Activated naive CD4-positive, alpha-beta T cell treated with anti-CD3 and anti-CD28 coated beads for 36 hours (primary cell): ENCODE results near the gene BORCS5. TPM values are rescaled to one million over a fixed set of nuclear protein-coding genes. Genes with fewer than 3 reads are reported as not detected.

Experiments
- CTCF ChIA-PET: fragments of 350-600 bp; sonication (Branson Sonifier 250); formaldehyde crosslinking; loops from one replicate; lab custom pipeline; 2021; ENCODE audit warnings: antibody characterized with exemption; lab: Charles Lee
- DNase-seq: peaks from one replicate; pipeline ENCODE4 v3.0.0-alpha.2; 2020
- H3K27ac Mint-ChIP-seq: one replicate; pipeline ENCODE4 v1.8.0; 2021; ENCODE audit warnings: mild to moderate bottlenecking, mixed read lengths
- H3K27me3 Mint-ChIP-seq: one replicate; pipeline ENCODE4 v1.8.0; 2021; ENCODE audit warnings: low read depth, mixed read lengths
- H3K36me3 Mint-ChIP-seq: one replicate; pipeline ENCODE4 v1.8.0; 2021; ENCODE audit warnings: low read depth, mixed read lengths
- H3K4me1 Mint-ChIP-seq: one replicate; pipeline ENCODE4 v1.8.0; 2021; ENCODE audit warnings: low read depth, mixed read lengths
- H3K4me3 Mint-ChIP-seq: one replicate; pipeline ENCODE4 v1.8.0; 2021; ENCODE audit warnings: mild to moderate bottlenecking, moderate library complexity, mixed read lengths
- H3K9me3 Mint-ChIP-seq: one replicate; pipeline ENCODE4 v1.8.0; 2021; ENCODE audit warnings: mixed read lengths
- intact Hi-C: fragments of 100-400 bp; cut with micrococcal nuclease; formaldehyde crosslinking; loops from one replicate; pipeline ENCODE4 v1.15.1; 2023
- total RNA-seq, 2 experiments: library from RNA; stranded (reverse); gene quantifications; one replicate each; pipeline ENCODE4 v1.2.3, GENCODE V29; 2021

Gene BORCS5
- total RNA-seq, 2 experiments from 2014 or later: 31.2 to 35.6 TPM

- CTCF ChIA-PET: no interaction called here
- Mint-ChIP-seq H3K36me3 (peaks cover 33% of the 10 kb centered on the region), H3K27ac (no peak overlapping the region), H3K4me3 (no peak overlapping the region), H3K4me1 (peaks cover 34% of the 10 kb centered on the region), H3K27me3 (no peaks in the 10 kb centered on the region), H3K9me3 (peaks cover 20% of the 10 kb centered on the region)
- intact Hi-C loops: no loop called here
- DNase-seq: no peak
Measured at GRCh38 chr12:12425616-12426015, 68.7 kb downstream of the BORCS5 start.

- Mint-ChIP-seq H3K36me3 (peaks cover 22% of the 10 kb centered on the region), H3K27ac (no peak overlapping the region), H3K27me3 (no peaks in the 10 kb centered on the region), H3K4me3 (no peak overlapping the region), H3K9me3 (peaks cover 13% of the 10 kb centered on the region), H3K4me1 (peaks cover 42% of the 10 kb centered on the region)
- DNase-seq: no peak
- intact Hi-C loops: no loop called here
- CTCF ChIA-PET: interaction anchor here (0.7 kb wide), 1 partner anchor 302 kb away, joined by 3 read pairs; no protein-coding TSS in a partner anchor
Measured at GRCh38 chr12:12427568-12427967, 70.7 kb downstream of the BORCS5 start.

GRCh38 chr12:12428047-12428446, 71.2 kb downstream of the BORCS5 start:
- intact Hi-C loops: no loop called here
- peaks cover 13% of the 10 kb centered on the region for H3K9me3 Mint-ChIP-seq
- no peak overlapping the region for H3K27ac Mint-ChIP-seq
- no peaks in the 10 kb centered on the region for H3K27me3 Mint-ChIP-seq
- DNase-seq: no peak
- no peak overlapping the region for H3K4me3 Mint-ChIP-seq
- H3K4me1 Mint-ChIP-seq: peaks cover 44% of the 10 kb centered on the region
- peaks cover 21% of the 10 kb centered on the region for H3K36me3 Mint-ChIP-seq
- CTCF ChIA-PET: interaction anchor here (0.7 kb wide), 1 partner anchor 302 kb away, joined by 3 read pairs; no protein-coding TSS in a partner anchor

- Mint-ChIP-seq H3K36me3 (peaks cover 12% of the 10 kb centered on the region), H3K4me1 (peaks cover 48% of the 10 kb centered on the region), H3K27ac (peak overlapping the region; percentile 28), H3K9me3 (peaks cover 4% of the 10 kb centered on the region), H3K27me3 (no peaks in the 10 kb centered on the region), H3K4me3 (no peak overlapping the region)
- DNase-seq: no peak
- intact Hi-C loops: no loop called here
- CTCF ChIA-PET: no interaction called here
Measured at GRCh38 chr12:12428961-12429657, 72.2 kb downstream of the BORCS5 start.

GRCh38 chr12:12432364-12432763, 75.5 kb downstream of the BORCS5 start:
- peaks cover 6% of the 10 kb centered on the region for H3K9me3 Mint-ChIP-seq
- no peak overlapping the region for H3K4me3 Mint-ChIP-seq
- H3K36me3 Mint-ChIP-seq: peaks cover 22% of the 10 kb centered on the region
- peaks cover 38% of the 10 kb centered on the region for H3K4me1 Mint-ChIP-seq
- CTCF ChIA-PET: no interaction called here
- no peak overlapping the region for H3K27ac Mint-ChIP-seq
- no peaks in the 10 kb centered on the region for H3K27me3 Mint-ChIP-seq
- intact Hi-C loops: loop anchor here (1.0 kb wide), 1 partner anchor 9 kb away; no protein-coding TSS in a partner anchor
- no peak for DNase-seq

- no peak for DNase-seq
- H3K9me3 Mint-ChIP-seq: peaks cover 7% of the 10 kb centered on the region
- H3K27me3 Mint-ChIP-seq: no peaks in the 10 kb centered on the region
- no peak overlapping the region for H3K4me3 Mint-ChIP-seq
- peaks cover 30% of the 10 kb centered on the region for H3K4me1 Mint-ChIP-seq
- intact Hi-C loops: no loop called here
- no peak overlapping the region for H3K27ac Mint-ChIP-seq
- peaks cover 27% of the 10 kb centered on the region for H3K36me3 Mint-ChIP-seq
- CTCF ChIA-PET: interaction anchor here (0.6 to 1.5 kb wide), 2 partner anchors 28 to 760 kb away, joined by 3 read pairs; no protein-coding TSS in a partner anchor
Measured at GRCh38 chr12:12433203-12433731, 76.4 kb downstream of the BORCS5 start.

- Mint-ChIP-seq H3K9me3 (peaks cover 7% of the 10 kb centered on the region), H3K4me1 (peaks cover 41% of the 10 kb centered on the region), H3K36me3 (peaks cover 29% of the 10 kb centered on the region), H3K4me3 (no peak overlapping the region), H3K27ac (no peak overlapping the region), H3K27me3 (no peaks in the 10 kb centered on the region)
- intact Hi-C loops: no loop called here
- DNase-seq: no peak
- CTCF ChIA-PET: interaction anchor here (1.1 to 1.5 kb wide), 2 partner anchors 25 to 52 kb away, joined by 4 to 5 read pairs; no protein-coding TSS in a partner anchor
Measured at GRCh38 chr12:12436831-12437345, 80.0 kb downstream of the BORCS5 start.

GRCh38 chr12:12439636-12440035, 82.8 kb downstream of the BORCS5 start:
- Mint-ChIP-seq H3K27me3 (no peaks in the 10 kb centered on the region), H3K27ac (peak overlapping the region; percentile 73), H3K9me3 (peaks cover 7% of the 10 kb centered on the region), H3K4me3 (no peak overlapping the region), H3K36me3 (peaks cover 27% of the 10 kb centered on the region), H3K4me1 (peaks cover 53% of the 10 kb centered on the region)
- peak; percentile 72 for DNase-seq
- intact Hi-C loops: loop anchor here (2.0 kb wide), 1 partner anchor 63 kb away; no protein-coding TSS in a partner anchor
- CTCF ChIA-PET: no interaction called here

GRCh38 chr12:12440784-12441428, 84.0 kb downstream of the BORCS5 start:
- Mint-ChIP-seq H3K27me3 (no peaks in the 10 kb centered on the region), H3K27ac (peak overlapping the region; percentile 91), H3K36me3 (peaks cover 21% of the 10 kb centered on the region), H3K9me3 (peaks cover 7% of the 10 kb centered on the region), H3K4me1 (peaks cover 53% of the 10 kb centered on the region), H3K4me3 (no peak overlapping the region)
- CTCF ChIA-PET: interaction anchor here (0.8 kb wide), 2 partner anchors 14 to 312 kb away, joined by 3 to 4 read pairs; no protein-coding TSS in a partner anchor
- intact Hi-C loops: loop anchor here (1.0 to 2.0 kb wide), 2 partner anchors 9 to 64 kb away; no protein-coding TSS in a partner anchor
- no peak for DNase-seq

GRCh38 chr12:12441429-12441807, 84.5 kb downstream of the BORCS5 start:
- Mint-ChIP-seq H3K4me3 (no peak overlapping the region), H3K4me1 (peaks cover 53% of the 10 kb centered on the region), H3K9me3 (peaks cover 7% of the 10 kb centered on the region), H3K27me3 (no peaks in the 10 kb centered on the region), H3K36me3 (peaks cover 16% of the 10 kb centered on the region), H3K27ac (peak overlapping the region; percentile 91)
- intact Hi-C loops: loop anchor here (1.0 to 2.0 kb wide), 2 partner anchors 9 to 65 kb away; no protein-coding TSS in a partner anchor
- no peak for DNase-seq
- CTCF ChIA-PET: interaction anchor here (0.6 to 1.8 kb wide), 5 partner anchors 14 to 204 kb away, joined by 3 to 9 read pairs (median 6); no protein-coding TSS in a partner anchor

- H3K27me3 Mint-ChIP-seq: no peaks in the 10 kb centered on the region
- CTCF ChIA-PET: interaction anchor here (0.6 to 1.8 kb wide), 6 partner anchors 14 to 203 kb away, joined by 3 to 9 read pairs (median 4); no protein-coding TSS in a partner anchor
Measured at GRCh38 chr12:12441843-12442461, 85.1 kb downstream of the BORCS5 start.

More at GRCh38 chr12:12441843-12442461, 85.1 kb downstream of the BORCS5 start:
- H3K9me3 Mint-ChIP-seq: peaks cover 5% of the 10 kb centered on the region
- peak overlapping the region; percentile 91 for H3K27ac Mint-ChIP-seq
- peak overlapping the region; percentile 25 for H3K4me3 Mint-ChIP-seq
- H3K4me1 Mint-ChIP-seq: peaks cover 54% of the 10 kb centered on the region
- intact Hi-C loops: loop anchor here (1.0 to 2.0 kb wide), 9 partner anchors 10 to 122 kb away; partner anchors contain the start of gene BORCS5
- peak; percentile 59 for DNase-seq
- H3K36me3 Mint-ChIP-seq: peaks cover 11% of the 10 kb centered on the region
